GM21526 (cell line): Measurements from ENCODE around the gene COP1.
A peak's percentile ranks its signal among the peaks of the same experiment; 100 is the strongest.

Experiments used
- ATAC-seq: cut with Tn5 transposase; IDR thresholded peaks from one replicate; pipeline ENCODE4 v1.9.1; 2021; ENCODE audit warnings: moderate library complexity; ENCODE audit not compliant: unreplicated experiment, low FRiP score

Gene COP1

DNA sequence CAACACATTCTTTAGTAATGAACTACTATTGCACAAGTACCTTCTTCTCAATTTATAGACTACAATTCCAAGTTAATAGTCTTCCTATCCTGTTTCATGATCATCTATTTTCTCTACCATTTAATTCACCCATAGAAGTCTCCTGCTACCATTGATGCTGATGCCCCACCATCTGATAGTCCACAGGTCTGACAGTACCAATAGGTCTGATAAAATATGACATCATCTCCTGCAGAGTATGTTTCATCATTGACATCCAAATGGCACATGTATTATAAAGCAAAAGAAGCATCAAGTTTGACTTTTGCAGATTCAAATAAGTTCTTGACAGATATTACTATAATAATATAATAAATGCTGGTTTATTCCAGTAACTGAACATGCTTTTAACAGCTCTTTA is 5.5 kb downstream of the COP1 start:
- ATAC-seq = no peak

DNA sequence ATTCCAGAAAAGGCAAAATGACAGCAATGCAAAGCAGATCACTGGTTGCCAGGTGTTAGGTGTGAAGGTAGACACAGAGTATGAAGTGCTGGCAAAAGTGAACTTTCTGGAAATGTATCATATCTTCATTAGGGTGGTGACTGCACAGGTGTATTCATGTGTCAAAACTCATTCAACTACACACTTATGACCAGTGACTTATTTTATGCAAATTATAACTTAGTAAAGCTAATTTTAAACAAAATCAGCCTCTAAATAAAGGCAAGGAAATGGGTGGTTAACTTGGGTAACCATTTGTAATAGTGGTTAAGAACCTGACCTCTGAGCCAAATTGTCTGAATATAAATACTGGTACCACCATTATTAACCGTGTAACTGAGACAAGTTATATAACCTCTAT is 7.4 kb downstream of the COP1 start:
- ATAC-seq = no peak

DNA sequence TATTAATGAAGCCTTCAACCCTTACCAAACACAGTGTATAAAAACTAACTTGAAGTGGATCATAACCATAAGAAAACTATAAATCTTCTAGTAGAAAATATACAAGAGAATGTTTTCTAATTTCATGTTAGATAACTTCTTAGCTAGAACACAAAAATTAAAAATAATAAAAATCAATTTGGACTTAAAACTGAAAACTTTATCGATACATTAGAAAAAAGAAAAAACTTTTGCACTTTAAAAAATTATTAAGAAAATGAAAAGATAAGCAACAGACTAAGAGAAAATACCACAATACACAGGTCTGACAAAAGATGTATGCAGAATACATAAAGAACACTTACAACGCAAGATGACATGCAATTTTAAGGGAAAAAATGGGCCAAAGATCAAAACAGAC is 8.7 kb downstream of the COP1 start:
- no peak for ATAC-seq

DNA sequence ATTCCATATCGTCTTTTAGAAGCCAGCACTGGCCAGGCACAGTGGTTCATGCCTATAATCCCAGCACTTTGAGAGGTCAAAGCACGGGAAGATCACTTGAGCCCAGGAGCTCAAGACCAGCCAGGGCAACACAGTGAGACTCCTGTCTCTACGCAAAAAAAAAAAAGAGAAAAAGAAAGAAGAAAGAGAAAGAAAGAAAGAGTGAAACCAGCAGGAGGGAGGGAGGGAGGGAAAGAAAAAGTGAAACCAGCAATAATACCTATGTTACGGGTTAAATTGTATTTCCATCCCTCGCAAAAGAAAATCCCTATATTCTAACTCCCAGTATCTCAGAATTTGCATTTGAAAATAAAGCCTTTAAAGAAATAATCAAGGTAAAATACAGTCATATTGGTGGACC is 10.4 kb downstream of the COP1 start:
- no peak for ATAC-seq

DNA sequence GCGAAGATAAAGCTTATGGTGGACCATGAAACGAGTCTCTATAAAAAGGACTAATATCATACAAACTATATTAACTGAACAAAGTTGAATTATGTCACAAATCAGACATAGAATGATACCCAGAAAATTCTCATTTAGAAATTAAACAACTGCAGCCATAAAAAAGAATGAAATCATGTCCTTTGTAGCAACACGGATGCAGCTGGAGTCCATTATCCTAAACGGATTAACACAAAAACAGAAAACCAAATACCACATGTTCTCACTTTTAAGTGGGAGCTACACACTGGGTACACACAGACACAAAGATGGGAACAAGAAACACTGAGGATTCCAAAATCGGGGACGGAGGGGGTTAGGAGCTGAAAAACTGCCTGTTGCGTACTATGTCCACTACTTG is 11.5 kb downstream of the COP1 start:
- ATAC-seq = no peak

DNA sequence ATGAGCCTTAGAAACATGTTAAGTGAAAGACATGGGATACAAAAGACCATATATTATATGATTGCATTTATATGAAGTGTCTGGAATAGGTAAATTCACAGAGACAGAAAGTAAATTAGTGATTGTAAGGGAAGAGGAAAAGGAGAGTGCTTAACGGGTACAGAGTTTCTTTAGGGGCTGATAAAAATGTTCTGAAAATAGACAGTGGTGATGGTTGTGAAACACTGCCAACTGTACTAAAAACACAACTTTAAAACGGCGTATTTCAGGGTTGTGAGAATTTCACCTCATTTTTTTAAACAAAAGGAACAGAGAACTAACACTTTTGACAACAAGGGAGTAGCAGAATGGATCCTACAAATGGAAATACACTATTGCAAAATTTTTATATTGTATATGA is 13.4 kb downstream of the COP1 start:
- no peak for ATAC-seq

DNA sequence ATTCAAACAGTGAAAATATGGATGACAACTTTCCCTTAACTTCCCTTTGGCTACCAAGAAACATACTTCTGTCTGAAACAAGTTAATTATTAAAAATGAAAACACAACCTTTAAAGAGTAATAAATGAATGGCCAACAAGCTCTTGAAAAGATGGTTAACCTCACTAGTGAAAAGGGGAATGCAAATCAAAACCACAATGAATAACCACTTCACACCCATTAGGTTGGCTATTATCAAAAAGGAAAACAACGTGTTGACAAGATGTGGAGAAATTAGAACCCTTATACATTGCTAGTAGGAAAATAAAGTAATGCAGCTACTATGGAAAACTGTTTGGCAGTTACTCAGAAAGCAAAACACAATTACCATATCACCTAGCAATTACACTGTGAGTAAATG is 14.1 kb downstream of the COP1 start:
- peak; percentile 67 for ATAC-seq

DNA sequence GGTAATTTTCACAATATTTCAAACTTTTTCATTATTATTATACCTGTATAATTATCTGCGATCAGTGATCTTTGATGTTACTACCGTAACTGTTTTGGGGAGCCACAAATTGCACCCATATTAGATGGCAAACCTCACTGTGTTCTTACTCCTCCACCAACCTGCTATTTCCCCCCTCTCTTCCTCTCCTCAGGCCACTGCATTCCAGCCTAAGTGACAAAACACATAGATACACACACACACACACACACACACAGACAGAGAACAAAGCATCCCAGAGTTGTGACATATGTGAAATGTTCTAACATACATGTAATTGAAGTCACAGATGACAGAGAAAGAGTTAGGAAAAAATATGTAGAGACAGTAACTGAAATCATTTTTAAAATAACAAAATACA is 18.5 kb downstream of the COP1 start:
- no peak for ATAC-seq

DNA sequence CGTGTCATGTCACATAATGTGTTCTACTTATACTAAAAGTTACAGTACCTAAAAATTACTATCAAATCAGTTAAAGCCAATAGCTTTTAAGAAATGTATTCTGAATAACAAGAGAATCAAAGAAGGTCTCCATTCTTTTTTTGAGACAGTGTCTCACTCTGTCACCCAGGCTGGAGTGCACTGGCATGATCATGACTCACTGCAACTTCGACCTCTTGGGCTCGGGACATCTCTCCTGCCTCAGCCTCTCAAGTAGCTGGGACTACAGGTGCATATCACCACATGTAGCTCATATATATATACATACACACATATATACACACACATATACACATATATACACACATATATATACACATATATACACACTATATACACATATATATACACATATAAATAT is 20.1 kb downstream of the COP1 start:
- no peak for ATAC-seq

DNA sequence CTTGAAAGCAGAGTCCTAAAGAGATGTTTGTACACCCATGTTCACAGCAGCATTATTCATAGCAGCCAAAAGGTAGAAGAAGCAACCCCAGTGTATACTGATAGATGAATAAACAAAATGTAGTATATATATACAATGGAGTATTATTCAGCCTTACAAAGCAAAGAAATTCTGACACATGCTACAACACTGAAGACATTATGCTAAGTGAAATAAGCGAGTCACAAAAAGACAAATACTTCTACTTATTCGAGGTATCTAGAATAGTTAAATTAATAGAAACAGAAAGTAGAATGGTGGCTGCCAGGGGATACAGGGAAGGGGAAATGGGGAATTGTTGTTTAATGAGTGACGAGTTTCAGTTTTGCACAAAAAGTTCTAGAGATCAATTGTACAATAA is 23.5 kb downstream of the COP1 start:
- ATAC-seq = no peak

DNA sequence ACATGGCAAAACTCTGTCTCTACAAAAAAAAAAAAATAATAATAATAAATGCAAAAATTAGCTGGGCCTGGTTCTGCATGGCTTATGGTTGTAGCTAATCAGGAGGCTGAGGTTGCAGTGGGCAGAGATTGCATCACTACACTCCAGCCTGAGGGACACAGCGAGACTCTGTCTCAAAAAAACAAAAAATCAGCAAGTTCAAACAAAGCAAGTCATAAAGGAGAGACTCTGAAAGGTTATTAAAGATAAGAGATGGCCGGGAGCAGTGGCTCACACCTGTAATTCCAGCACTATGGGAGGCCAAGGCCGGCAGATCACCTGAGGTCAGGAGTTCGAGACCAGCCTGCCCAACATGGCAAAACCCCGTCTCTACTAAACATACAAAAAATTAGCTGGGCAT is 28.8 kb downstream of the COP1 start:
- no peak for ATAC-seq

DNA sequence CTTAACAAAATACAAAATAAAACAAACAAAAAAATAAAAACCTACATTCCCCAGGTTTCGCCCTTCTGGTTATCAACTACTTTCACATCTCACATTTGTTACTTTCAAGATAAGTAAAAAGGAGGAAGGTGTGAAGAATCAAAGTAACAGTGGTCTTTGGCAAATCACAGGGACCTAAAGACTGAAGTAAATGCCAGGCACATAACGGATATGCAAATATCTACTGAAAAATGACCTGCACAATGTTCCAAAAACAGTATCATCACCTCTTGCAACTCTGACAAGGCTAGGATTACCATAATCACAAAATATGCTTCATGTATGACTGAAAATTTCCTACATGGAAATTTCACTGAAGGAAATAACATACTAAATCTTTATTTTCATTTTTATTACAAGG is 29.3 kb downstream of the COP1 start:
- peak; percentile 87 for ATAC-seq

DNA sequence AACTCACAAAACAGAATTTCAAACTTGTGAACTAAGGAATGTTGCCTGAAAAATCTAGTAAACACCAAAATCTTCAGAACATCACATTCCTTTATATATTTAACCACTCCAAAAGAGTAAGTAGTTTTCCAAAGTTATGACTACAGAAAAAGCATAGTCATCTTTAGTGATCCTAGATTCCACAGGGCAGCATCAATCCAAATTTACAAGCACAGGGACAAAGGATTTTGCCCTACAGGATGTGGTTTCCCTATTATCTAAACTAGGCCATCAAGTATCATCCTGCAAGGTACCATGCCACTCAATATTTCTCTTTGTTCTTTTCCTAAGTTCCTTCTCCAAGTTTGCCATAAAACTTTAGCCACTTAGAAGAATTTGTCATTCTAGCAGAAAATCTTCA is 33.0 kb downstream of the COP1 start:
- no peak for ATAC-seq

DNA sequence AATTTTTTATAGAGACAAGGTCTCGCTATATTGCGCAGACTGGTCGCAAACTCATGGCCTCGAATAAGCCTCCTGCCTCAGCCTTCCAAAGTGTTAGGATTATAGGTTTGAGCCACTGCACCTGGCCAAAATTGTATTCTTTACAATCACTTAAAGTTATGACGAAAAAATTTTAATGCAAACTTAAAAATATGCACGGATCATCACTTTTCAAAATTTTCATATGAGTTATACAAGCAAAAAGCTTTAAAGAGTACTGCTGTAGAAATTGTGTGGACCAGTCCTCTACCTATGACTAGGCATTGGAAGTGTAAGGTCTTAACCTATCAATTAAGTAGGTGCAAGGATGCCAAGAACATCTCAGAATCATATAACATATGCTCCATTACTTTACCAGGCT is 34.9 kb downstream of the COP1 start:
- ATAC-seq = no peak

DNA sequence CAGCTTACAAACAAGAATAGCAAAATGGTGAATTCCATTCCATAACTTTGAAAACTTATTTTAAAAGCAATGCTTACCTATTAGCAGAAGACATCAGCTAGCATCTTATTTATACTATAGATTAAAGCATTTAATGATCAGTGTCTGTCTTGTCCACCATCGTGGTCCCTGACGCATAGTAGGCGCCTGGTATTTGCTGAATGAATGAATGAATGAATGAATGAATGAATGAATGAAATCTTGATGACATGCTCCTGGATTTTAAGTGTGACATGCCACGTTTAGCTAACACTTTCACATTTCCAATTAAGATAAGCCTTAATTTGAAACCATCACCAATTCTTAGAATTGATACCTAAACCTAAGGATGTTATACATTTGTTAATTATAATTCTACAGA is 39.9 kb downstream of the COP1 start:
- no peak for ATAC-seq

DNA sequence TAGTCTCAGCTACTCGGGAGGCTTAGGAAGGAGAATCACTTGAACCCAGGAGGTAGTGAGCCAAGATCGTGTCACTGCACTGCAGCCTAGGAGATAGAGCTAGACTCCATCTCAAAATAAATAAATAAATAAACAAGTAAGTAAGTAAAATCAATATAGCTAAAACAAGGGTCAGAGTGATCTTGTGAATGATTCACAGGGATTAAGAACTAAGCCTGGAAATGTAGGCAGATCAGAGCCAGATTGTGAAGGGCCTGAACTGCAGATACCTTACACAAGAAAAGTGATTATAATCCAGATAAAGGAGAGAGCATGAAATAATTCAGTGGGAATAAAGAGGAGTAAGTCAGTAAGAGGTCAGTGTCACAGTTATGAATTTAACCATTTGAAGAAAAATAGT is 41.5 kb downstream of the COP1 start:
- no peak for ATAC-seq

DNA sequence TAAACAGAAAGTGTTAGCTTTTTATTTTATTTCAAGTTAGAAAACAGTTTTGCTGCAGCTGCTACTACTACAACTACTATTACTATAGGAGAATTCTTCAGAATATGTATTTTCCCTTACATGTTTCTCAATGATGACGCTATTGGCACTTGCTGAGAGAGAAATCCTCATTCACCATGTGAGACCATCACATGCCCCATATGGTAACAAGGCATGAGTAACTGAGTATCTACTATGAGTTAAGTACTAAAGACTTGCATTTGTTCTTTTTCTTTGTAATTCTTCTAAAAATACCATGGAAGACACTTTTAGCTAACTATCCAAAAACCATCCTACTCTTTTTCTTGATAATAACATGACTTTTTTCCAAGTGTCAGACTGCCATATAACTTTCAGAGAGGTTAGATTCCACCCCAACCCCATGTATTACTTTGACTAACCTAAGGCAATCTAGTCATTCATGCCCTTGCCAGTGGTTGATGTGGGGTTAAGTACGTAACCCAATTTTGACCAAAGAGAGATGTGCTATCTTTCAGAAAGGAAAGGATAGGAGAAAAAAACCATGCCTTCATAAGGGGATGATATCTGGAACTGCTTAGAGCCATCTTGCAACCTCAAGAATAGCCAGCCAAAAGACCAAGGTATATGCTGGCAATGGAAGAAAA is 42.9 kb downstream of the COP1 start:
- ATAC-seq = no peak

DNA sequence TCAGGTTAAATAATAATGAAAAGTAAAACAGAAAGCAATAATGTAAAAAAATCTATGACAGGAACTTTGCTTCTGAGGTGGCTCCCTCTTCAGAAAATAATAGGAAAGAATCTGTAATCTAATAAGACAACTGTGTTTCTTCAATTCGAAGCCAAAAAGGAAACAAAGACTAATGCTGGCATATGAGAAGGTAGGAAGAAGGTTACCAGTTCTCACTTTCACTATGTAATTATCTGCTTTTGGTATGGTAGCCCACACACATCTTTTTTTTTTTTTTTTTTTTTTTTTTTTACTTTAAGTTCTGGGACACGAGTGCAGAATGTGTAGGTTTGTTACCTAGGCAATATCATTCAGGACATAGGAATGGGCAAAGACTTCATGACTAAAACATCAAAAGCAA is 47.1 kb downstream of the COP1 start:
- no peak for ATAC-seq

DNA sequence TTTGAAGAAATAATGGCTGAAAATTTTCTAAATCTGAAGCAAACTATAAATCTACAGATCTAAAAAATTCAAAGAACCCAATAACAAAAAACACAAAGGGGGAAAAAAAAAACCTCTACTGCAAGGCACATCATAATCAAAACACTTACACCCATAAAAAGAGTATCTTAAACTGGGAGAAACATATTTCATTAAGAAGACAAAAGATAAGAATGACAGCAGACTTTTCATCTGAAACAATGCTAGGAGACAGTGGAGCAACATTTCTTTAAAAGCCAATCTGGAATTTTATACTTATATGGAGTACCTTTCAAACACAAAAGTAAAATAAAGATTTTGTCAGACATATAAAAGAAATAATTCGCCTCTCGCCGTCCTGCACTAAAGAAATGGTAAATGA is 49.1 kb downstream of the COP1 start:
- no peak for ATAC-seq

DNA sequence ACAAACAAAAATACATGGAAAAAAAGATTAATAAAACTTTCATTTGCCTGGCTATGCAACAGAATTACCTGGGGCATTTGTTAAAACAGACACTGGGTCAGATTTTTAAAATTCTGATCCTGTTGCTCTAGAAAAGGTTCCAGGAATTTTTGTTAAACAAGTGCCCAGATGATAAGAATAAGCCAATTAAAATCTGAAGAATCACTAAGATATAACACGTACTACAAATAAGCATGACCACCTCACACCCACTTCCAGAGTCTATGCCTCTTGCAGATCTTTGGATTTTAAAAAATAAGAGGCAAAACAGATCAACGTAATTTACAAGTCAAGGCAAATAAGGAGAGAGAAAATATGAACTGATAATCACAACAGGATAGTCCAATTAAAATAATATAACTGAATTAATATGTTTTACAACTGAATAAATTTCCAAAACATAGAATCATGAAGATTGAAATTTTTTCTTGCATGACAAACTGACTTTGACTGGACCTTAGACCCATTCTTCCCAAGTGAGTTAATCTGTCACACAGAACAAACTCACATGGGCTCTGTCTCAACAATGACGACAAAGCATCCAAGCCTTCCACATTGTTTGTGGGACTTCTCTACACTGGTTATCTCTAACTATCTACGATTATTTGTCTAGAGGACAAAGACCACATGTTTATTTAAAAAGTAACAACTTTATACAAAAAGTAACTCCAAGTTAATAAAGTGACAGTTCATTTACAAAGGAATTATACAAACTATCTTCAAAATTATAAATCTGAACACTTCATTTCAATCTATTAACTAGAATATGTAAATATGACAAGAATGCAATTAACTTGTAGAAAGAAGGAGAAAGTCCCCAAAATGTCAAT is 56.9 kb downstream of the COP1 start:
- no peak for ATAC-seq

DNA sequence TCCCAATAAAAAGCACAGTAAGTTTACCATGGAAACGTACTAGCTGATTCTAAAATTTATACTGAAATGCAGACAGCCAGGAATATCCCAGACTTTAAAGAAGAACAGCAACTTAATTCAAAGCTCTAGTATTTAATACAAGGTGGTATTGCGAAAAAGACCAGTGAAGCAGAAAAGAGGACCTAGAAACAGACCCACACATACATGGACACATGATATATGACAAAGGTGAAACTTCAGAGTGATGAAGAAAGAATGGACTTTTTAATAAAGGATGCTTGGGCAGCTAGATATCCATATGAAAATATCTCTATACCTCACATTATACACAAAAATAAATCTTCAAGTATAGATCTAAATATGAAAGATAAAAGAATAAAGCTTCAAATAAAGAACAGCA is 62.6 kb downstream of the COP1 start:
- ATAC-seq = no peak

DNA sequence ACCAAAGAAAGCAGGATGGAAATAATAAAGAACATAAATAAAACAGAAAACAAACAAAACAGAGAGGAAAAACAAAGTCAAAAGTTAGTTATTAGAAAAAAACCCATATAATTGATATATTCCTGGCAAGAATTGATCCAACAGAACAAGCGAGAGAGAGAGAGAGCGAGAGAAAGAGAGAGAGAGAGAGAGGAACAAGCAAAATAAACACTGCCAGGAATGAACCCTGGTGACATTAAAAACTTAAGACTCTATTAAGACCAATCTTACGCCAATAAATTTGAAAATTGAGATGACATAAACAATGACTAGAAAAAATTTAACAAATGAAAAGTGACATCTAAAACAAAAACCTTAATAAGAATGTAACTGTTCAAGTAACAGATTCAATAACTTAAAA is 64.1 kb downstream of the COP1 start:
- no peak for ATAC-seq
